Heart left ventricle (tissue), 16 donors: ENCODE data around the gene LGR6. TPM values are rescaled to one million over a fixed set of nuclear protein-coding genes. Genes with fewer than 3 reads are reported as not detected.
A peak's percentile ranks its signal among the peaks of the same experiment; 100 is the strongest.

Source experiments
- ATAC-seq, 4 donors: fragments of 200-7000 bp; cut with Tn5 transposase; one replicate each; pipeline ENCODE4 v1.9.1; 2020 to 2022; ENCODE audit warnings: moderate library complexity in 4 of 4, mild to moderate bottlenecking in 3 of 4, moderate number of reproducible peaks in 1 of 4
- DNase-seq, 5 donors: peaks; one replicate each; pipeline ENCODE4 v3.0.0-alpha.2; 2020
- H3K27ac ChIP-seq, 12 donors: fragments of 200-600 bp; sonication (generic) in 4 of 12; one replicate each; pipeline versions ENCODE4 v1.5.0 to v1.8.0; 2016 to 2022; ENCODE audit warnings: mild to moderate bottlenecking in 2 of 12
- H3K27me3 ChIP-seq, 9 donors: fragments of 200-600 bp; sonication (generic) in 2 of 9; one replicate each; pipeline versions ENCODE4 v1.5.1 to v1.8.0; 2016 to 2022; ENCODE audit warnings: mild to moderate bottlenecking in 3 of 9
- H3K36me3 ChIP-seq, 9 donors: fragments of 200-600 bp; sonication (generic) in 2 of 9; one replicate each; pipeline versions ENCODE4 v1.5.0 to v1.8.0; 2018 to 2022; ENCODE audit warnings: mild to moderate bottlenecking in 2 of 9
- H3K4me1 ChIP-seq, 12 donors: fragments of 200-600 bp; sonication (generic) in 4 of 12; one replicate each; pipeline versions ENCODE4 v1.5.0 to v1.8.0; 2016 to 2022; ENCODE audit warnings: mild to moderate bottlenecking in 3 of 12
- H3K4me3 ChIP-seq, 12 donors: fragments of 200-600 bp; sonication (generic) in 4 of 12; one replicate each; pipeline versions ENCODE4 v1.5.0 to v1.8.0; 2017 to 2022; ENCODE audit warnings: mild to moderate bottlenecking in 9 of 12, moderate library complexity in 4 of 12
- H3K9me3 ChIP-seq, 12 donors: fragments of 200-600 bp; sonication (generic) in 4 of 12; one replicate each; pipeline versions ENCODE4 v1.5.0 to v1.8.0; 2016 to 2022; ENCODE audit warnings: mild to moderate bottlenecking in 1 of 12
- POLR2A ChIP-seq, 2 donors: fragments of 450-650 bp; IDR thresholded peaks; one replicate each; pipeline ENCODE4 v1.6.1; 2017; ENCODE audit warnings: antibody characterized with exemption in 2 of 2, mild to moderate bottlenecking in 2 of 2, moderate library complexity in 2 of 2
- WGBS, 4 donors: extraction: QIAGEN DNeasy Blood & Tissue Kit in 2 of 4; methylation state at CpG; one replicate each; pipeline versions ENCODE4 v1.1.5 to v1.1.7; 2013 to 2018; 5-methylcytosine and 5-hydroxymethylcytosine counted together
- intact Hi-C, 10 donors: fragments of 100-400 bp; cut with DNase I; formaldehyde crosslinking; loops; one replicate each; pipeline versions ENCODE4 v1.11.1 to v1.14.2; 2022
- polyA plus RNA-seq, 2 donors: library from polyadenylated mRNA; stranded (reverse); fragments of 200-250 nt; gene quantifications; one replicate each; pipeline ENCODE4 v1.2.3, GENCODE V29; 2013
- total RNA-seq, 9 donors: library from RNA; depleted of rRNA in 2 of 9; stranded (reverse); fragments of >200 nt in 2 of 9; fragmentation: NEBNext Ultra II Directional in 3 of 9; extraction: Animal tissue kit (Norgen Biotek cat#: 25700) in 3 of 9; gene quantifications; one replicate each; pipeline versions ENCODE4 v1.1.0 to v1.2.4, GENCODE V29; 2016 to 2023
- TF ChIP-seq, protein P1 (sequence below), 12 donors: fragments of 200-600 bp; sonication (generic) in 4 of 12; IDR thresholded peaks; one replicate each; pipeline versions ENCODE4 v1.5.0 to v1.8.0; 2018 to 2022; ENCODE audit warnings: antibody characterized with exemption in 12 of 12, mild to moderate bottlenecking in 5 of 12
- donor health status: ischemic (EF 13 %, LVEDD 7.1; RV severe dilation, severe dysfunction).
- donor health status: healthy with polysubstance abuse.
- donor health status: DM: no; HTN: yes; CAD: no.
- donor health status: DM: no; HTN: no; CAD: no.
- donor health status: ischemic (EF 25% LVEDD 6.9; RV normal size, moderate dysfunction).
- donor health status: ischemic (EF 25% LVEDD 5.7; RV mildly dilated, moderate dysfunction).
- donor health status: healthy.
- donor health status: DM: yes; HTN: yes; CAD: no.
- donor health status: ischemic (EF 35%, LVEDD 5.7; RV mildly dilated, moderate dysfunction).
- donor health status: nonischemic (EF 11% LVEDD 7.7; RV severe dilation, severe dysfunction).
- donor health status: DM: yes; HTN: yes; CAD: no.
- donor health status: PGD.
- donor health status: ischemic (EF 29% LVEDD 5.4; RV normal size, mild dysfunction).
- donor health status: nonischemic (EF 23%, LVEDD 6.1; RV moderate dilation, normal function).

Gene LGR6
- total and polyA plus RNA-seq, 11 donors: 0.29 to 3.5 (median 1.7) TPM

- ATAC-seq: no peak
- DNase-seq: peak in 1 of 5 donors; percentile 4
- WGBS, 4 donors: 90 to 97% (median 95%) methylated on average over 4 of the region's 4 CpGs
- H3K36me3 ChIP-seq: peaks cover 0 to 39% (median 0%) of the 10 kb centered on the region in 9 donors
- H3K27me3 ChIP-seq: no peaks in the 10 kb centered on the region
- intact Hi-C loops: no loop called here
- no peaks in the 10 kb centered on the region for H3K9me3 ChIP-seq
- peaks cover 0 to 24% (median 5%) of the 10 kb centered on the region in 12 donors for H3K4me1 ChIP-seq
- no peak overlapping the region for H3K27ac ChIP-seq
- TF ChIP-seq, protein P1, sequence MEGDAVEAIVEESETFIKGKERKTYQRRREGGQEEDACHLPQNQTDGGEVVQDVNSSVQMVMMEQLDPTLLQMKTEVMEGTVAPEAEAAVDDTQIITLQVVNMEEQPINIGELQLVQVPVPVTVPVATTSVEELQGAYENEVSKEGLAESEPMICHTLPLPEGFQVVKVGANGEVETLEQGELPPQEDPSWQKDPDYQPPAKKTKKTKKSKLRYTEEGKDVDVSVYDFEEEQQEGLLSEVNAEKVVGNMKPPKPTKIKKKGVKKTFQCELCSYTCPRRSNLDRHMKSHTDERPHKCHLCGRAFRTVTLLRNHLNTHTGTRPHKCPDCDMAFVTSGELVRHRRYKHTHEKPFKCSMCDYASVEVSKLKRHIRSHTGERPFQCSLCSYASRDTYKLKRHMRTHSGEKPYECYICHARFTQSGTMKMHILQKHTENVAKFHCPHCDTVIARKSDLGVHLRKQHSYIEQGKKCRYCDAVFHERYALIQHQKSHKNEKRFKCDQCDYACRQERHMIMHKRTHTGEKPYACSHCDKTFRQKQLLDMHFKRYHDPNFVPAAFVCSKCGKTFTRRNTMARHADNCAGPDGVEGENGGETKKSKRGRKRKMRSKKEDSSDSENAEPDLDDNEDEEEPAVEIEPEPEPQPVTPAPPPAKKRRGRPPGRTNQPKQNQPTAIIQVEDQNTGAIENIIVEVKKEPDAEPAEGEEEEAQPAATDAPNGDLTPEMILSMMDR (IDR thresholded peaks at IDR 0.05): no peak
- TF ChIP-seq POLR2A (IDR thresholded peaks at IDR 0.05): no peak
- H3K4me3 ChIP-seq: no peak overlapping the region
These were observed 40.3 kb upstream of the LGR6 start for GRCh38 chr1:202153284-202153683.

GRCh38 chr1:202154148-202154765 lies 39.3 kb upstream of the LGR6 start:
- no peak for ATAC-seq
- H3K27ac ChIP-seq: no peak overlapping the region
- no peak overlapping the region for H3K4me3 ChIP-seq
- WGBS, 4 donors: 80 to 90% (median 86%) methylated on average over 10 of the region's 10 CpGs
- H3K27me3 ChIP-seq: no peaks in the 10 kb centered on the region
- intact Hi-C loops: no loop called here
- H3K36me3 ChIP-seq: peaks cover 0 to 39% (median 0%) of the 10 kb centered on the region in 9 donors
- H3K9me3 ChIP-seq: no peaks in the 10 kb centered on the region
- peaks cover 0 to 29% (median 5%) of the 10 kb centered on the region in 12 donors for H3K4me1 ChIP-seq
- no peak for TF ChIP-seq POLR2A (IDR thresholded peaks at IDR 0.05)
- TF ChIP-seq, protein P1 (IDR thresholded peaks at IDR 0.05): no peak
- peak in 1 of 5 donors; percentile 9 for DNase-seq

DNA sequence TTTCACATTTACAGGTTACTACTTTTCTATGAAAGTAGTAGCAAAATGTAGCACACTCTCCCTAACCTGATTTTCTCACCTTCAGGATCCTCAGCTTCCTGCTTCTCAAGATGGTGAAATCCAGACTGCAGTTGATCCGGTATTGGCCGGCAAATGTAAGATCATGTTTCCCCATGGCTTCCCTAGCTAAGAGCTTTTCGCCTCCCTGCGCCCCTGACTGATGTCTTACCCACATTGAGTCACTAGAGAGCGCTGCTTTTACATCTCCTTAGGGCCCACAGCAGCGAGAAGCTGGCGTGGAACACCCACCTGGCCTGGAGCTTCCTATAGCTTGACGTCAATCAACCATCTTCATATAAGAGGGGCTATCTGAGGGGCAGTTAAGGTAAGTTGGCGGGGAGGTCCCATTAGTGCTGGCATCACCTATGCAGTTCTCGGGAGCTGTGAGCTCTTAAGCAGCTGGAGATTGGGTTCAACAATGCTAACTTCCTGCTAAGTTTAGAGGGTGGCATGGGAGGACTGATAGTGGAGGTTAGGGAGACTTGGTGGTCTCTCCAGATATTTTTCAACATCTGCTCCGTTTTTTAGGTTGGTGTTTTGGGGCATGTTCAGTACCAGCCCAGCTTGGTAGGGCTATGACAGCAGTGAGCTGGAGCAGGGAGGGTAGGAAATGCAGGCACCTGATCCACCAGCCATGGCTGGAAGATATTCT lies 38.7 kb upstream of the LGR6 start:
- DNase-seq (no peak), ATAC-seq (peak in 3 of 4 donors; percentile 50 to 57 (median 52))
- peaks cover 0 to 35% (median 5%) of the 10 kb centered on the region in 12 donors for H3K4me1 ChIP-seq
- H3K36me3 ChIP-seq: peaks cover 0 to 37% (median 0%) of the 10 kb centered on the region in 9 donors
- no peaks in the 10 kb centered on the region for H3K9me3 ChIP-seq
- 37 to 55% (median 39%) methylated on average over 10 to 11 of the region's 11 CpGs for WGBS, 4 donors
- no peak overlapping the region for H3K27ac ChIP-seq
- intact Hi-C loops: no loop called here
- H3K27me3 ChIP-seq: no peaks in the 10 kb centered on the region
- H3K4me3 ChIP-seq: no peak overlapping the region
- TF ChIP-seq, protein P1 (IDR thresholded peaks at IDR 0.05): peak in 8 of 12 donors; percentile 6 to 49 (median 36)
- TF ChIP-seq POLR2A (IDR thresholded peaks at IDR 0.05): no peak

GRCh38 chr1:202155478-202156021 lies 38.0 kb upstream of the LGR6 start:
- 26 to 46% (median 35%) methylated on average over 7 to 8 of the region's 8 CpGs for WGBS, 4 donors
- peak in 2 of 4 donors; percentile 14 to 23 for ATAC-seq
- Histone ChIP-seq H3K9me3 (no peaks in the 10 kb centered on the region), H3K27ac (no peak overlapping the region), H3K36me3 (peaks cover 0 to 31% (median 0%) of the 10 kb centered on the region in 9 donors), H3K4me1 (peaks cover 0 to 41% (median 5%) of the 10 kb centered on the region in 12 donors), H3K4me3 (no peak overlapping the region), H3K27me3 (no peaks in the 10 kb centered on the region)
- intact Hi-C loops: no loop called here
- DNase-seq: no peak
- TF ChIP-seq, protein P1 (IDR thresholded peaks at IDR 0.05): no peak
- TF ChIP-seq POLR2A (IDR thresholded peaks at IDR 0.05): no peak
